PC-3 (cell line): ENCODE data around the gene GPSM3. TPM values are rescaled to one million over a fixed set of nuclear protein-coding genes. Genes with fewer than 3 reads are reported as not detected.

Source experiments
- ATAC-seq: fragments of 200-7000 bp; cut with Tn5 transposase; 2 replicates; pipeline ENCODE4 v1.9.1; 2020; ENCODE audit warnings: mild to moderate bottlenecking, moderate library complexity
- BruUV-seq: library from RNA; stranded (reverse); fragments of 400-500 nt; replicated peaks from 2 replicates; lab custom pipeline; 2021; lab: Mats Ljungman, UMichigan
- CTCF ChIA-PET: fragments of 300-600 bp; sonication (Branson Sonifier 250); formaldehyde crosslinking; loops from one replicate; lab custom pipeline; 2022; ENCODE audit warnings: antibody characterized with exemption; lab: Charles Lee
- POLR2A ChIA-PET: fragments of 300-600 bp; sonication (Branson Sonifier 250); formaldehyde crosslinking; loops from one replicate; lab custom pipeline; 2022; ENCODE audit warnings: antibody characterized with exemption; ENCODE audit not compliant: unreplicated experiment; lab: Charles Lee
- DNase-seq: peaks from one replicate; pipeline ENCODE4 v3.0.0-alpha.2; 2015
- H2AFZ ChIP-seq: fragments of 300-600 bp; sonication (generic); 2 replicates; pipeline ENCODE4 v1.6.0; 2016; ENCODE audit warnings: antibody characterized with exemption, low read length
- H3F3A ChIP-seq: fragments of 300-600 bp; sonication (generic); one replicate; pipeline ENCODE4 v1.6.0; 2017; ENCODE audit warnings: antibody characterized with exemption, low read length, control low read depth, mild to moderate bottlenecking; ENCODE audit not compliant: unreplicated experiment
- H3K27ac ChIP-seq: fragments of 300-600 bp; sonication (generic); 2 replicates; pipeline ENCODE4 v1.5.1; 2016; ENCODE audit warnings: mild to moderate bottlenecking, low read length
- H3K27me3 ChIP-seq: fragments of 300-600 bp; sonication (generic); 2 replicates; pipeline ENCODE4 v1.6.1; 2016; ENCODE audit warnings: low read length, mixed read lengths
- H3K36me3 ChIP-seq: fragments of 300-600 bp; sonication (generic); 2 replicates; pipeline ENCODE4 v1.6.1; 2016; ENCODE audit warnings: low read depth, mixed run types, low read length, mixed read lengths
- H3K4me1 ChIP-seq: fragments of 300-600 bp; sonication (generic); 2 replicates; pipeline ENCODE4 v1.5.1; 2016; ENCODE audit warnings: low read length; ENCODE audit not compliant: insufficient read depth
- H3K4me2 ChIP-seq: fragments of 300-600 bp; sonication (generic); 2 replicates; pipeline ENCODE4 v1.6.0; 2016; ENCODE audit warnings: low read length
- H3K4me3 ChIP-seq: fragments of 300-600 bp; sonication (generic); 2 replicates; pipeline ENCODE4 v1.5.1; 2016; ENCODE audit warnings: mild to moderate bottlenecking, low read length, mixed read lengths
- H3K79me2 ChIP-seq: fragments of 300-600 bp; sonication (generic); 2 replicates; pipeline ENCODE4 v1.6.1; 2017; ENCODE audit warnings: low read length, mixed read lengths
- H3K9ac ChIP-seq: fragments of 300-600 bp; sonication (generic); 2 replicates; pipeline ENCODE4 v1.6.0; 2016; ENCODE audit warnings: mild to moderate bottlenecking, low read length
- H3K9me2 ChIP-seq: fragments of 300-600 bp; sonication (generic); replicated peaks from 2 replicates; pipeline ENCODE4 v1.6.1; 2016; ENCODE audit warnings: mixed run types, low read length, mixed read lengths
- H3K9me3 ChIP-seq: fragments of 300-600 bp; sonication (generic); 2 replicates; pipeline ENCODE4 v1.6.1; 2016; ENCODE audit warnings: low read length, mixed read lengths
- H4K20me1 ChIP-seq: fragments of 300-600 bp; sonication (generic); 2 replicates; pipeline ENCODE4 v1.6.1; 2016; ENCODE audit warnings: low read length, mixed read lengths
- EZH2 ChIP-seq: fragments of 300-600 bp; sonication (generic); IDR thresholded peaks from one replicate; pipeline ENCODE4 v1.6.1; 2017; ENCODE audit warnings: antibody characterized with exemption, mild to moderate bottlenecking, low read length; ENCODE audit not compliant: unreplicated experiment
- EZH2phosphoT487 ChIP-seq: fragments of 300-600 bp; sonication (generic); IDR thresholded peaks from 2 replicates; pipeline ENCODE4 v1.6.1; 2018; ENCODE audit warnings: mild to moderate bottlenecking, antibody characterized with exemption, low read length, borderline replicate concordance
- intact Hi-C: fragments of 100-400 bp; cut with micrococcal nuclease; formaldehyde crosslinking; loops from 2 replicates; pipeline ENCODE4 v1.9.0; 2023
- total RNA-seq: library from RNA; depleted of rRNA; stranded (reverse); fragments of >200 nt; gene quantifications from 2 replicates; pipeline ENCODE4 v1.2.3, GENCODE V29; 2014
- TF ChIP-seq, protein P1 (sequence below): fragments of 300-600 bp; sonication (generic); conservative IDR thresholded peaks from 2 replicates; pipeline ENCODE4 v1.5.1; 2017; ENCODE audit warnings: antibody characterized with exemption, low read depth, mild to moderate bottlenecking, low read length

Gene GPSM3
- total RNA-seq, 1 experiment from 2014 or later = 5.0 TPM

DNA sequence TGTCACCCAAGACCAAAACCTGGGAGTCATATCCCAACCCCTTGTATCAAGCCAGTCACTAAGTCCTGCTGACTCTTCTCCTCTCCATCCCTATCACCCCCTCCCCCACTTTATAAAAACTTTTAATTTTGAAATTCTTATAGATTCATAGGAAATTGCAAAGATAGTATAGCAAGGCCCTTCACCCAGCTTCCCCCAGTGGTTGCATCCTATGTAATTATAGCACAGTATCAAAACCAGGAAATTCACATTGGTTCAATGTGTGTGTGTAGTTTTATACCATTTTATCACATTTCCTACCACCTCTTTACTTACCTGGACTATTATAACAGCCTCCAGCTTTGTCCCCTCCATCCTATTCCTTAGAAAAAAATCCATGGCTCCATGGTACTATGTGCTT lies 34.4 kb downstream of the GPSM3 start:
- ATAC-seq = no peak
- POLR2A ChIA-PET = no interaction called here
- TF ChIP-seq EZH2phosphoT487 (no peak), EZH2 (no peak)
- TF ChIP-seq, protein P1, sequence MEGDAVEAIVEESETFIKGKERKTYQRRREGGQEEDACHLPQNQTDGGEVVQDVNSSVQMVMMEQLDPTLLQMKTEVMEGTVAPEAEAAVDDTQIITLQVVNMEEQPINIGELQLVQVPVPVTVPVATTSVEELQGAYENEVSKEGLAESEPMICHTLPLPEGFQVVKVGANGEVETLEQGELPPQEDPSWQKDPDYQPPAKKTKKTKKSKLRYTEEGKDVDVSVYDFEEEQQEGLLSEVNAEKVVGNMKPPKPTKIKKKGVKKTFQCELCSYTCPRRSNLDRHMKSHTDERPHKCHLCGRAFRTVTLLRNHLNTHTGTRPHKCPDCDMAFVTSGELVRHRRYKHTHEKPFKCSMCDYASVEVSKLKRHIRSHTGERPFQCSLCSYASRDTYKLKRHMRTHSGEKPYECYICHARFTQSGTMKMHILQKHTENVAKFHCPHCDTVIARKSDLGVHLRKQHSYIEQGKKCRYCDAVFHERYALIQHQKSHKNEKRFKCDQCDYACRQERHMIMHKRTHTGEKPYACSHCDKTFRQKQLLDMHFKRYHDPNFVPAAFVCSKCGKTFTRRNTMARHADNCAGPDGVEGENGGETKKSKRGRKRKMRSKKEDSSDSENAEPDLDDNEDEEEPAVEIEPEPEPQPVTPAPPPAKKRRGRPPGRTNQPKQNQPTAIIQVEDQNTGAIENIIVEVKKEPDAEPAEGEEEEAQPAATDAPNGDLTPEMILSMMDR = no peak

GRCh38 chr6:32156891-32157290 lies 35.6 kb downstream of the GPSM3 start:
- Histone ChIP-seq H3K4me3 (no peak overlapping the region), H3K9ac (no peak overlapping the region), H3K79me2 (peaks cover 29% of the 10 kb centered on the region), H3K4me1 (peaks cover 12% of the 10 kb centered on the region), H3K4me2 (no peak overlapping the region), H3K27ac (no peak overlapping the region), H3K9me3 (no peaks in the 10 kb centered on the region), H3K36me3 (peaks cover 11% of the 10 kb centered on the region; the same call in 1 of the 2 replicates), H4K20me1 (no peaks in the 10 kb centered on the region), H3K9me2 (no peaks in the 10 kb centered on the region), H2AFZ (no peak overlapping the region), H3K27me3 (no peaks in the 10 kb centered on the region), H3F3A (no peaks in the 10 kb centered on the region)
- intact Hi-C loops = no loop called here
- BruUV-seq = no TSS peak
- ChIA-PET CTCF (no interaction called here), POLR2A (no interaction called here)
- ATAC-seq = no peak
- no peak for DNase-seq
- TF ChIP-seq EZH2phosphoT487 = no peak
- TF ChIP-seq EZH2 = no peak
- TF ChIP-seq, protein P1 = no peak

More for the DNA sequence above, 34.4 kb downstream of the GPSM3 start:
- H2AFZ ChIP-seq = no peak overlapping the region
- H3K4me3 ChIP-seq = no peak overlapping the region
- no peak for DNase-seq
- intact Hi-C loops = no loop called here
- H3K4me1 ChIP-seq = peaks cover 9% of the 10 kb centered on the region
- H3K27ac ChIP-seq = no peak overlapping the region
- peaks cover 29% of the 10 kb centered on the region for H3K79me2 ChIP-seq
- peaks cover 11% of the 10 kb centered on the region; the same call in 1 of the 2 replicates for H3K36me3 ChIP-seq
- no TSS peak for BruUV-seq
- H3K27me3 ChIP-seq = no peaks in the 10 kb centered on the region
- CTCF ChIA-PET = no interaction called here
- no peaks in the 10 kb centered on the region for H3K9me3 ChIP-seq
- no peak overlapping the region for H3K4me2 ChIP-seq
- no peaks in the 10 kb centered on the region for H3K9me2 ChIP-seq
- H4K20me1 ChIP-seq = no peaks in the 10 kb centered on the region
- no peaks in the 10 kb centered on the region for H3F3A ChIP-seq
- H3K9ac ChIP-seq = no peak overlapping the region

DNA sequence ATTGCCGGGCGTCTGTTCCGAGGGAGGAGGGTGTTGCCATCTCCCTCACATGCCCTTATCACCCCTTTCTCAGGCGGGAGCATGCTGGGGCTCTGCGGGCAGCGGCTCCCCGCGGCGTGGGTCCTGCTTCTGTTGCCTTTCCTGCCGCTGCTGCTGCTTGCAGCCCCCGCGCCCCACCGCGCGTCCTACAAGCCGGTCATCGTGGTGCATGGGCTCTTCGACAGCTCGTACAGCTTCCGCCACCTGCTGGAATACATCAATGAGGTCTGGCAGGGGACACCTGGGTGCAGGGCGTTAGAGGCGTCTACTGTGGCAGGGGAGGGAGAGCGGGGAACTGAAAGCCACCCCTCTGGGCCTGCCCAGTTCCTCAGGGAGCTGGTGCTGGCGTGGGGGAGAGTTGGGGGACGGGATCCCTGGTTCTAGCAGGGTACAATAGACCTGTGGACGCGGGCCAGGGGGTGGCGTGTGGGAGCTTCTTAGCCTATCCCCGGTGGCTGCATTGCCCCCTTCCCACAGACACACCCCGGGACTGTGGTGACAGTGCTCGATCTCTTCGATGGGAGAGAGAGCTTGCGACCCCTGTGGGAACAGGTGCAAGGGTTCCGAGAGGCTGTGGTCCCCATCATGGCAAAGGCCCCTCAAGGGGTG lies 37.8 kb downstream of the GPSM3 start:
- ATAC-seq = peak; percentile 76
- no TSS peak for BruUV-seq
- DNase-seq = peak; percentile 76
- H3K4me1 ChIP-seq = peaks cover 12% of the 10 kb centered on the region
- no peaks in the 10 kb centered on the region for H3K27me3 ChIP-seq
- H3K36me3 ChIP-seq = peaks cover 11% of the 10 kb centered on the region; the same call in 1 of the 2 replicates
- H3K79me2 ChIP-seq = peaks cover 29% of the 10 kb centered on the region
- H3K9me2 ChIP-seq = no peaks in the 10 kb centered on the region
- H4K20me1 ChIP-seq = no peaks in the 10 kb centered on the region
- intact Hi-C loops = loop anchor here (1.0 kb wide), 4 partner anchors 22 to 68 kb away; partner anchors contain the start of genes AGPAT1 and FKBPL
- no peak for TF ChIP-seq EZH2phosphoT487
- TF ChIP-seq, protein P1 = peak; percentile 78
- peak overlapping the region; percentile 85 for H3K27ac ChIP-seq
- POLR2A ChIA-PET = no interaction called here
- H3F3A ChIP-seq = no peaks in the 10 kb centered on the region
- H3K4me3 ChIP-seq = peak overlapping the region; percentile 96
- H3K9me3 ChIP-seq = no peaks in the 10 kb centered on the region
- peak overlapping the region; percentile 90 for H2AFZ ChIP-seq
- peak overlapping the region; percentile 94 for H3K9ac ChIP-seq
- peak overlapping the region; percentile 95 for H3K4me2 ChIP-seq
- CTCF ChIA-PET = interaction anchor here (0.8 to 0.9 kb wide), 2 partner anchors 25 to 41 kb away, joined by 4 read pairs; partner anchors contain the start of gene FKBPL
